Breast epithelium (tissue), 3 donors: ENCODE measurements around the gene YDJC.

ENCODE experiments used
- POLR2A ChIP-seq: fragments of 450-650 bp; IDR thresholded peaks from one replicate; pipeline ENCODE4 v1.6.1; 2016; ENCODE audit warnings: antibody characterized with exemption, mild to moderate bottlenecking, moderate library complexity
- POLR2AphosphoS5 ChIP-seq, 3 donors: sonication (generic); formaldehyde crosslinking; IDR thresholded peaks; one replicate each; pipeline ENCODE4 v1.6.1; 2017; ENCODE audit warnings: antibody characterized with exemption in 3 of 3
- TF ChIP-seq, protein P1 (sequence below), 3 donors: fragments of 450-650 bp; IDR thresholded peaks; one replicate each; pipeline ENCODE4 v1.5.1; 2016 to 2017; ENCODE audit warnings: antibody characterized with exemption in 3 of 3, mild to moderate bottlenecking in 3 of 3, moderate library complexity in 3 of 3

- TF ChIP-seq, protein P1, sequence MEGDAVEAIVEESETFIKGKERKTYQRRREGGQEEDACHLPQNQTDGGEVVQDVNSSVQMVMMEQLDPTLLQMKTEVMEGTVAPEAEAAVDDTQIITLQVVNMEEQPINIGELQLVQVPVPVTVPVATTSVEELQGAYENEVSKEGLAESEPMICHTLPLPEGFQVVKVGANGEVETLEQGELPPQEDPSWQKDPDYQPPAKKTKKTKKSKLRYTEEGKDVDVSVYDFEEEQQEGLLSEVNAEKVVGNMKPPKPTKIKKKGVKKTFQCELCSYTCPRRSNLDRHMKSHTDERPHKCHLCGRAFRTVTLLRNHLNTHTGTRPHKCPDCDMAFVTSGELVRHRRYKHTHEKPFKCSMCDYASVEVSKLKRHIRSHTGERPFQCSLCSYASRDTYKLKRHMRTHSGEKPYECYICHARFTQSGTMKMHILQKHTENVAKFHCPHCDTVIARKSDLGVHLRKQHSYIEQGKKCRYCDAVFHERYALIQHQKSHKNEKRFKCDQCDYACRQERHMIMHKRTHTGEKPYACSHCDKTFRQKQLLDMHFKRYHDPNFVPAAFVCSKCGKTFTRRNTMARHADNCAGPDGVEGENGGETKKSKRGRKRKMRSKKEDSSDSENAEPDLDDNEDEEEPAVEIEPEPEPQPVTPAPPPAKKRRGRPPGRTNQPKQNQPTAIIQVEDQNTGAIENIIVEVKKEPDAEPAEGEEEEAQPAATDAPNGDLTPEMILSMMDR (IDR thresholded peaks at IDR 0.05), result no peak
- TF ChIP-seq POLR2A, result no peak
- TF ChIP-seq POLR2AphosphoS5 (IDR thresholded peaks at IDR 0.05), result no peak
Observed at GRCh38 chr22:21626073-21626734, 3.6 kb downstream of the YDJC start.
